HEK293 (cell line): ENCODE data around the gene HIPK2.
A peak's percentile ranks its signal among the peaks of the same experiment; 100 is the strongest.

ENCODE experiments used
- BCL11B ChIP-seq: fragments of 450-650 bp; formaldehyde crosslinking; IDR thresholded peaks from 2 replicates; pipeline ENCODE4 v1.5.1; 2016; ENCODE audit warnings: low read depth, missing biosample characterization, missing genetic modification characterization
- KLF8 ChIP-seq: fragments of 450-650 bp; formaldehyde crosslinking; IDR thresholded peaks from 2 replicates; pipeline ENCODE4 v1.5.1; 2016; ENCODE audit warnings: missing biosample characterization, missing genetic modification characterization
- KLF9 ChIP-seq: fragments of 450-650 bp; formaldehyde crosslinking; IDR thresholded peaks from 2 replicates; pipeline ENCODE4 v1.5.1; 2016; ENCODE audit warnings: missing biosample characterization, missing genetic modification characterization, low read depth
- MYNN ChIP-seq: fragments of 450-650 bp; formaldehyde crosslinking; IDR thresholded peaks from 2 replicates; pipeline ENCODE4 v1.5.1; 2016; ENCODE audit warnings: missing biosample characterization, missing genetic modification characterization, borderline replicate concordance
- PRDM6 ChIP-seq: fragments of 450-650 bp; formaldehyde crosslinking; IDR thresholded peaks from 2 replicates; pipeline ENCODE4 v1.5.1; 2017; ENCODE audit warnings: missing biosample characterization, missing genetic modification characterization
- SALL2 ChIP-seq: fragments of 450-650 bp; formaldehyde crosslinking; IDR thresholded peaks from 2 replicates; pipeline ENCODE4 v1.5.0; 2017; ENCODE audit warnings: missing biosample characterization, mild to moderate bottlenecking, missing genetic modification characterization, borderline replicate concordance
- SCRT2 ChIP-seq: fragments of 450-650 bp; formaldehyde crosslinking; IDR thresholded peaks from 2 replicates; pipeline ENCODE4 v1.5.1; 2016; ENCODE audit warnings: missing biosample characterization, missing genetic modification characterization
- SP3 ChIP-seq: fragments of 450-650 bp; formaldehyde crosslinking; IDR thresholded peaks from 2 replicates; pipeline ENCODE4 v1.5.1; 2016; ENCODE audit warnings: missing biosample characterization, missing genetic modification characterization
- WT1 ChIP-seq: fragments of 450-650 bp; formaldehyde crosslinking; IDR thresholded peaks from 2 replicates; pipeline ENCODE4 v1.5.1; 2016; ENCODE audit warnings: missing biosample characterization, missing genetic modification characterization
- YY1 ChIP-seq: fragments of 450-650 bp; formaldehyde crosslinking; IDR thresholded peaks from 2 replicates; pipeline ENCODE4 v1.5.1; 2018; ENCODE audit warnings: missing biosample characterization, missing genetic modification characterization
- YY2 ChIP-seq: fragments of 450-650 bp; formaldehyde crosslinking; IDR thresholded peaks from 2 replicates; pipeline ENCODE4 v1.5.1; 2016; ENCODE audit warnings: missing biosample characterization, missing genetic modification characterization
- ZBTB11 ChIP-seq: fragments of 450-650 bp; formaldehyde crosslinking; conservative IDR thresholded peaks from 2 replicates; pipeline ENCODE4 v1.5.1; 2016; ENCODE audit warnings: low read depth, missing biosample characterization, missing genetic modification characterization
- ZFP41 ChIP-seq: fragments of 450-650 bp; formaldehyde crosslinking; IDR thresholded peaks from 2 replicates; pipeline ENCODE4 v1.5.1; 2016; ENCODE audit warnings: missing biosample characterization, missing genetic modification characterization, borderline replicate concordance
- ZFP69B ChIP-seq: fragments of 450-650 bp; formaldehyde crosslinking; IDR thresholded peaks from 2 replicates; pipeline ENCODE4 v1.5.1; 2016; ENCODE audit warnings: missing biosample characterization, missing genetic modification characterization
- ZNF10 ChIP-seq: fragments of 450-650 bp; formaldehyde crosslinking; IDR thresholded peaks from 2 replicates; pipeline ENCODE4 v1.5.1; 2017; ENCODE audit warnings: missing biosample characterization, missing genetic modification characterization
- ZNF133 ChIP-seq: fragments of 450-650 bp; formaldehyde crosslinking; IDR thresholded peaks from 2 replicates; pipeline ENCODE4 v1.5.1; 2016; ENCODE audit warnings: missing biosample characterization, missing genetic modification characterization
- ZNF157 ChIP-seq: fragments of 450-650 bp; formaldehyde crosslinking; IDR thresholded peaks from 2 replicates; pipeline ENCODE4 v1.5.1; 2016; ENCODE audit warnings: missing biosample characterization, missing genetic modification characterization
- ZNF23 ChIP-seq: fragments of 450-650 bp; formaldehyde crosslinking; IDR thresholded peaks from 2 replicates; pipeline ENCODE4 v1.5.1; 2016; ENCODE audit warnings: missing biosample characterization, missing genetic modification characterization, borderline replicate concordance
- ZNF239 ChIP-seq: fragments of 450-650 bp; formaldehyde crosslinking; IDR thresholded peaks from 2 replicates; pipeline ENCODE4 v1.5.1; 2016; ENCODE audit warnings: missing biosample characterization, missing genetic modification characterization
- ZNF24 ChIP-seq: fragments of 450-650 bp; formaldehyde crosslinking; IDR thresholded peaks from 2 replicates; pipeline ENCODE4 v1.5.1; 2016; ENCODE audit warnings: missing biosample characterization, missing genetic modification characterization
- ZNF248 ChIP-seq: fragments of 450-650 bp; formaldehyde crosslinking; IDR thresholded peaks from 2 replicates; pipeline ENCODE4 v1.5.1; 2017; ENCODE audit warnings: missing biosample characterization, missing genetic modification characterization
- ZNF341 ChIP-seq: fragments of 450-650 bp; formaldehyde crosslinking; IDR thresholded peaks from 2 replicates; pipeline ENCODE4; 2016; ENCODE audit warnings: low read depth, missing biosample characterization, missing genetic modification characterization
- ZNF37A ChIP-seq: fragments of 450-650 bp; IDR thresholded peaks from 2 replicates; pipeline ENCODE4 v1.5.1; 2018; ENCODE audit warnings: missing biosample characterization, missing genetic modification characterization
- ZNF404 ChIP-seq: fragments of 450-650 bp; formaldehyde crosslinking; IDR thresholded peaks from 2 replicates; pipeline ENCODE4 v1.5.1; 2017; ENCODE audit warnings: missing biosample characterization, missing genetic modification characterization
- ZNF423 ChIP-seq: fragments of 450-650 bp; formaldehyde crosslinking; IDR thresholded peaks from 2 replicates; pipeline ENCODE4 v1.5.1; 2016; ENCODE audit warnings: missing biosample characterization, missing genetic modification characterization
- ZNF426 ChIP-seq: fragments of 450-650 bp; formaldehyde crosslinking; IDR thresholded peaks from 2 replicates; pipeline ENCODE4 v1.5.1; 2017; ENCODE audit warnings: missing biosample characterization, missing genetic modification characterization, mild to moderate bottlenecking, inconsistent platforms, moderate library complexity
- ZNF510 ChIP-seq: fragments of 450-650 bp; formaldehyde crosslinking; IDR thresholded peaks from 2 replicates; pipeline ENCODE4 v1.5.1; 2018; ENCODE audit warnings: mild to moderate bottlenecking, missing genetic modification characterization, missing biosample characterization; ENCODE audit not compliant: insufficient replicate concordance
- ZNF544 ChIP-seq: fragments of 450-650 bp; formaldehyde crosslinking; IDR thresholded peaks from 2 replicates; pipeline ENCODE4 v1.5.0; 2017; ENCODE audit warnings: missing biosample characterization, missing genetic modification characterization
- ZNF555 ChIP-seq: fragments of 450-650 bp; formaldehyde crosslinking; conservative IDR thresholded peaks from 2 replicates; pipeline ENCODE4 v1.5.1; 2017; ENCODE audit warnings: missing biosample characterization, mild to moderate bottlenecking, missing genetic modification characterization, inconsistent platforms
- ZNF558 ChIP-seq: fragments of 450-650 bp; formaldehyde crosslinking; IDR thresholded peaks from 2 replicates; pipeline ENCODE4 v1.5.1; 2016; ENCODE audit warnings: missing biosample characterization, missing genetic modification characterization
- ZNF596 ChIP-seq: fragments of 450-650 bp; IDR thresholded peaks from 2 replicates; pipeline ENCODE4 v1.5.0; 2018; ENCODE audit warnings: missing biosample characterization, mild to moderate bottlenecking, missing genetic modification characterization, moderate library complexity
- ZNF610 ChIP-seq: fragments of 450-650 bp; formaldehyde crosslinking; IDR thresholded peaks from 2 replicates; pipeline ENCODE4 v1.5.1; 2016; ENCODE audit warnings: missing biosample characterization, missing genetic modification characterization, borderline replicate concordance
- ZNF621 ChIP-seq: fragments of 450-650 bp; formaldehyde crosslinking; IDR thresholded peaks from 2 replicates; pipeline ENCODE4 v1.5.1; 2017; ENCODE audit warnings: missing biosample characterization, missing genetic modification characterization
- ZNF654 ChIP-seq: fragments of 450-650 bp; formaldehyde crosslinking; IDR thresholded peaks from 2 replicates; pipeline ENCODE4 v1.5.1; 2016; ENCODE audit warnings: low read depth, missing biosample characterization, missing genetic modification characterization
- ZNF768 ChIP-seq: fragments of 450-650 bp; formaldehyde crosslinking; IDR thresholded peaks from 2 replicates; pipeline ENCODE4 v1.5.1; 2018; ENCODE audit warnings: missing biosample characterization, mild to moderate bottlenecking, missing genetic modification characterization
- TF ChIP-seq, protein P1 (sequence below): sonication (generic); formaldehyde crosslinking; IDR thresholded peaks from 2 replicates; pipeline ENCODE4 v1.8.1; 2022; ENCODE audit warnings: mild to moderate bottlenecking, moderate library complexity, missing genetic modification reagents

Gene HIPK2

GRCh38 chr7:139777948-139778841 is at the start of gene HIPK2 (continued):
- TF ChIP-seq ZFP41 = no peak
- no peak for TF ChIP-seq ZNF248
- TF ChIP-seq ZNF23 (tag by site-specific recombination) = no peak
- TF ChIP-seq ZNF510 (tag by site-specific recombination) = no peak
- TF ChIP-seq, protein P1, sequence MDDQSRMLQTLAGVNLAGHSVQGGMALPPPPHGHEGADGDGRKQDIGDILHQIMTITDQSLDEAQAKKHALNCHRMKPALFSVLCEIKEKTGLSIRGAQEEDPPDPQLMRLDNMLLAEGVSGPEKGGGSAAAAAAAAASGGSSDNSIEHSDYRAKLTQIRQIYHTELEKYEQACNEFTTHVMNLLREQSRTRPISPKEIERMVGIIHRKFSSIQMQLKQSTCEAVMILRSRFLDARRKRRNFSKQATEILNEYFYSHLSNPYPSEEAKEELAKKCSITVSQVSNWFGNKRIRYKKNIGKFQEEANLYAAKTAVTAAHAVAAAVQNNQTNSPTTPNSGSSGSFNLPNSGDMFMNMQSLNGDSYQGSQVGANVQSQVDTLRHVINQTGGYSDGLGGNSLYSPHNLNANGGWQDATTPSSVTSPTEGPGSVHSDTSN (CRISPR knock-in tag) = no peak
- no peak for TF ChIP-seq YY2 (tag by site-specific recombination)
- no peak for TF ChIP-seq ZNF10 (tag by site-specific recombination)
- no peak; the same call in 1 of the 2 replicates for TF ChIP-seq YY1
- TF ChIP-seq ZNF610 (tag by site-specific recombination) = 0 out of 2 replicates have a peak, but pooled peaks have one; percentile 40
- 0 out of 2 replicates have a peak, but pooled peaks have one; percentile 16 for TF ChIP-seq ZBTB11 (tag by site-specific recombination)
- 0 out of 2 replicates have a peak, but pooled peaks have one; percentile 14 for TF ChIP-seq ZNF341 (tag by site-specific recombination)
- TF ChIP-seq ZNF596 = peak; percentile 38; the same call in 1 of the 2 replicates
- TF ChIP-seq ZNF423 = no peak
- peak; percentile 50; the same call in 1 of the 2 replicates for TF ChIP-seq ZFP69B
- no peak for TF ChIP-seq ZNF37A (tag by site-specific recombination)
- TF ChIP-seq SCRT2 (tag by site-specific recombination) = no peak
- peak; percentile 65 for TF ChIP-seq KLF9 (tag by site-specific recombination)
- TF ChIP-seq ZNF239 (tag by site-specific recombination) = no peak
- TF ChIP-seq ZNF133 (tag by site-specific recombination) = no peak
- no peak for TF ChIP-seq ZNF544 (tag by site-specific recombination)
- no peak for TF ChIP-seq ZNF404 (tag by site-specific recombination)
- peak; percentile 54 for TF ChIP-seq SP3 (tag by site-specific recombination)
- TF ChIP-seq MYNN (tag by site-specific recombination) = peak; percentile 16; the same call in 1 of the 2 replicates
- no peak for TF ChIP-seq ZNF426 (tag by site-specific recombination)
- TF ChIP-seq ZNF157 (tag by site-specific recombination) = no peak
- no peak for TF ChIP-seq ZNF555 (tag by site-specific recombination)
- TF ChIP-seq PRDM6 (tag by site-specific recombination) = no peak
- no peak for TF ChIP-seq ZNF768 (tag by site-specific recombination)
- no peak for TF ChIP-seq ZNF621 (tag by site-specific recombination)
- TF ChIP-seq ZNF654 = no peak
- peak; percentile 54; the same call in 1 of the 2 replicates for TF ChIP-seq KLF8 (tag by site-specific recombination)
- TF ChIP-seq ZNF24 (tag by site-specific recombination) = peak; percentile 100
- TF ChIP-seq SALL2 (tag by site-specific recombination) = no peak
- no peak for TF ChIP-seq BCL11B (tag by site-specific recombination)
- no peak for TF ChIP-seq ZNF558 (tag by site-specific recombination)
- TF ChIP-seq WT1 (tag by site-specific recombination) = no peak
